ENCODE results near the gene CLIP2. TPM values are rescaled to one million over a fixed set of nuclear protein-coding genes. Genes with fewer than 3 reads are reported as not detected.

Gene CLIP2
- total RNA-seq, 1 donor from 2014 or later, result 1.5 TPM

- no peak for DNase-seq (ENCODE audit: low spot score)
- peak overlapping the region; percentile 95 for H3K4me3 Mint-ChIP-seq
- peaks cover 5% of the 10 kb centered on the region for H3K36me3 Mint-ChIP-seq (ENCODE audit: low read depth)
- H3K27me3 Mint-ChIP-seq (ENCODE audit: insufficient read depth), result no peaks in the 10 kb centered on the region
- peaks cover 15% of the 10 kb centered on the region for H3K4me1 Mint-ChIP-seq (ENCODE audit: low read depth)
- intact Hi-C loops (cut with micrococcal nuclease), result loop anchor here (5.0 kb wide), 1 partner anchor 146 kb away; no protein-coding TSS in a partner anchor
- H3K9me3 Mint-ChIP-seq, result no peaks in the 10 kb centered on the region
- no peak overlapping the region for H3K27ac Mint-ChIP-seq
Measured at GRCh38 chr7:74256491-74257408, 32.5 kb upstream of the CLIP2 start.

GRCh38 chr7:74258639-74259038, 30.6 kb upstream of the CLIP2 start:
- H3K36me3 Mint-ChIP-seq (ENCODE audit: low read depth), result peaks cover 1% of the 10 kb centered on the region
- H3K27me3 Mint-ChIP-seq (ENCODE audit: insufficient read depth), result peaks cover 1% of the 10 kb centered on the region
- no peak overlapping the region for H3K27ac Mint-ChIP-seq
- H3K4me1 Mint-ChIP-seq (ENCODE audit: low read depth), result peaks cover 10% of the 10 kb centered on the region
- DNase-seq (ENCODE audit: low spot score), result no peak
- no peak overlapping the region for H3K4me3 Mint-ChIP-seq
- intact Hi-C loops (cut with micrococcal nuclease), result loop anchor here (5.0 kb wide), 1 partner anchor 144 kb away; no protein-coding TSS in a partner anchor
- H3K9me3 Mint-ChIP-seq, result no peaks in the 10 kb centered on the region

GRCh38 chr7:74262639-74263398, 26.4 kb upstream of the CLIP2 start:
- Mint-ChIP-seq H3K27me3 (ENCODE audit: insufficient read depth) (peaks cover 8% of the 10 kb centered on the region), H3K27ac (no peak overlapping the region), H3K4me1 (ENCODE audit: low read depth) (no peaks in the 10 kb centered on the region), H3K4me3 (no peak overlapping the region), H3K9me3 (no peaks in the 10 kb centered on the region), H3K36me3 (ENCODE audit: low read depth) (no peaks in the 10 kb centered on the region)
- intact Hi-C loops (cut with micrococcal nuclease), result no loop called here
- no peak for DNase-seq (ENCODE audit: low spot score)

- no peak overlapping the region for H3K27ac Mint-ChIP-seq
- DNase-seq (ENCODE audit: low spot score), result no peak
- intact Hi-C loops (cut with micrococcal nuclease), result no loop called here
- H3K4me1 Mint-ChIP-seq (ENCODE audit: low read depth), result no peaks in the 10 kb centered on the region
- H3K9me3 Mint-ChIP-seq, result no peaks in the 10 kb centered on the region
- no peaks in the 10 kb centered on the region for H3K36me3 Mint-ChIP-seq (ENCODE audit: low read depth)
- peaks cover 12% of the 10 kb centered on the region for H3K27me3 Mint-ChIP-seq (ENCODE audit: insufficient read depth)
- H3K4me3 Mint-ChIP-seq, result no peak overlapping the region
Measured at GRCh38 chr7:74263399-74264120, 25.6 kb upstream of the CLIP2 start.

- no peak for DNase-seq (ENCODE audit: low spot score)
- H3K27ac Mint-ChIP-seq, result no peak overlapping the region
- intact Hi-C loops (cut with micrococcal nuclease), result no loop called here
- H3K9me3 Mint-ChIP-seq, result no peaks in the 10 kb centered on the region
- H3K4me1 Mint-ChIP-seq (ENCODE audit: low read depth), result no peaks in the 10 kb centered on the region
- peaks cover 18% of the 10 kb centered on the region for H3K27me3 Mint-ChIP-seq (ENCODE audit: insufficient read depth)
- no peaks in the 10 kb centered on the region for H3K36me3 Mint-ChIP-seq (ENCODE audit: low read depth)
- no peak overlapping the region for H3K4me3 Mint-ChIP-seq
Measured at GRCh38 chr7:74266191-74266963, 22.8 kb upstream of the CLIP2 start.

GRCh38 chr7:74267756-74268565, 21.2 kb upstream of the CLIP2 start:
- intact Hi-C loops (cut with micrococcal nuclease), result no loop called here
- no peak for DNase-seq (ENCODE audit: low spot score)
- Mint-ChIP-seq H3K27ac (no peak overlapping the region), H3K4me1 (ENCODE audit: low read depth) (peaks cover 12% of the 10 kb centered on the region), H3K27me3 (ENCODE audit: insufficient read depth) (peaks cover 20% of the 10 kb centered on the region), H3K36me3 (ENCODE audit: low read depth) (no peaks in the 10 kb centered on the region), H3K4me3 (no peak overlapping the region), H3K9me3 (no peaks in the 10 kb centered on the region)

- no peaks in the 10 kb centered on the region for H3K9me3 Mint-ChIP-seq
- no peak overlapping the region for H3K27ac Mint-ChIP-seq
- peaks cover 19% of the 10 kb centered on the region for H3K27me3 Mint-ChIP-seq (ENCODE audit: insufficient read depth)
- peaks cover 12% of the 10 kb centered on the region for H3K4me1 Mint-ChIP-seq (ENCODE audit: low read depth)
- H3K4me3 Mint-ChIP-seq, result peak overlapping the region; percentile 79
- intact Hi-C loops (cut with micrococcal nuclease), result loop anchor here (1.0 kb wide), 2 partner anchors 16 to 18 kb away; partner anchors contain the start of gene RFC2
- DNase-seq (ENCODE audit: low spot score), result peak; percentile 42
- no peaks in the 10 kb centered on the region for H3K36me3 Mint-ChIP-seq (ENCODE audit: low read depth)
Measured at GRCh38 chr7:74269757-74270277, 19.4 kb upstream of the CLIP2 start.

GRCh38 chr7:74271742-74272141, 17.5 kb upstream of the CLIP2 start:
- peaks cover 15% of the 10 kb centered on the region for H3K27me3 Mint-ChIP-seq (ENCODE audit: insufficient read depth)
- H3K4me3 Mint-ChIP-seq, result peak overlapping the region; percentile 55
- no peaks in the 10 kb centered on the region for H3K9me3 Mint-ChIP-seq
- H3K36me3 Mint-ChIP-seq (ENCODE audit: low read depth), result no peaks in the 10 kb centered on the region
- intact Hi-C loops (cut with micrococcal nuclease), result no loop called here
- no peak for DNase-seq (ENCODE audit: low spot score)
- no peak overlapping the region for H3K27ac Mint-ChIP-seq
- peaks cover 12% of the 10 kb centered on the region for H3K4me1 Mint-ChIP-seq (ENCODE audit: low read depth)

- no peak for DNase-seq (ENCODE audit: low spot score)
- H3K27ac Mint-ChIP-seq, result peak overlapping the region; percentile 63
- no peaks in the 10 kb centered on the region for H3K9me3 Mint-ChIP-seq
- no peak overlapping the region for H3K4me3 Mint-ChIP-seq
- H3K4me1 Mint-ChIP-seq (ENCODE audit: low read depth), result peaks cover 12% of the 10 kb centered on the region
- intact Hi-C loops (cut with micrococcal nuclease), result no loop called here
- peaks cover 15% of the 10 kb centered on the region for H3K27me3 Mint-ChIP-seq (ENCODE audit: insufficient read depth)
- no peaks in the 10 kb centered on the region for H3K36me3 Mint-ChIP-seq (ENCODE audit: low read depth)
Measured at GRCh38 chr7:74272305-74273038, 16.7 kb upstream of the CLIP2 start.

- Mint-ChIP-seq H3K4me1 (ENCODE audit: low read depth) (peaks cover 16% of the 10 kb centered on the region), H3K4me3 (no peak overlapping the region), H3K9me3 (no peaks in the 10 kb centered on the region), H3K27me3 (ENCODE audit: insufficient read depth) (peaks cover 2% of the 10 kb centered on the region), H3K27ac (no peak overlapping the region), H3K36me3 (ENCODE audit: low read depth) (no peaks in the 10 kb centered on the region)
- intact Hi-C loops (cut with micrococcal nuclease), result no loop called here
- DNase-seq (ENCODE audit: low spot score), result no peak
Measured at GRCh38 chr7:74275401-74275881, 13.8 kb upstream of the CLIP2 start.

- intact Hi-C loops (cut with micrococcal nuclease), result no loop called here
- Mint-ChIP-seq H3K9me3 (no peaks in the 10 kb centered on the region), H3K4me3 (no peak overlapping the region), H3K36me3 (ENCODE audit: low read depth) (no peaks in the 10 kb centered on the region), H3K4me1 (ENCODE audit: low read depth) (peaks cover 6% of the 10 kb centered on the region), H3K27ac (no peak overlapping the region), H3K27me3 (ENCODE audit: insufficient read depth) (no peaks in the 10 kb centered on the region)
- DNase-seq (ENCODE audit: low spot score), result no peak
Measured at GRCh38 chr7:74277636-74278035, 11.6 kb upstream of the CLIP2 start.

Measured in activated T-helper 1 cell treated with anti-CD3 and anti-CD28 coated beads, Interleukin-12 subunit alpha, Interleukin-12 subunit beta, Interleukin-2, Interleukin-4 antibody, amounts not matched to agents 30 ng/mL and 10 ng/mL and 1 ng/mL, durations not matched to agents 14 hours and 24 hours and 36 hours (primary cell).